HCT116 (cell line): ENCODE results near the gene OPN1SW. TPM values are rescaled to one million over a fixed set of nuclear protein-coding genes. Genes with fewer than 3 reads are reported as not detected.

Experiments
- ATAC-seq: fragments of 200-7000 bp; cut with Tn5 transposase; 2 replicates; pipeline ENCODE4 v1.9.1; 2020; ENCODE audit warnings: mild to moderate bottlenecking, moderate library complexity
- BruUV-seq: library from RNA; stranded (reverse); fragments of 400-500 nt; replicated peaks from 2 replicates; lab custom pipeline; 2021; lab: Mats Ljungman, UMichigan
- CTCF ChIA-PET: fragments of 300-600 bp; sonication (Branson Sonifier 250); formaldehyde crosslinking; loops from one replicate; lab custom pipeline; 2021; ENCODE audit warnings: antibody characterized with exemption; lab: Charles Lee
- POLR2A ChIA-PET: fragments of 300-600, 350-600 bp; sonication (Branson Sonifier 250); formaldehyde crosslinking; loops from one replicate; lab custom pipeline; 2021; ENCODE audit warnings: antibody characterized with exemption; lab: Charles Lee
- RAD21 ChIA-PET, 2 experiments: fragments of 300-600 bp; sonication (Branson Sonifier 250); formaldehyde crosslinking; loops; one replicate each; lab custom pipeline; 2023; ENCODE audit warnings: low total read pairs in 2 of 2; ENCODE audit not compliant: uncharacterized antibody in 2 of 2, unreplicated experiment in 2 of 2, low non-redundant PET in 1 of 2; lab: Charles Lee
- DNase-seq: peaks from one replicate; pipeline ENCODE4 v3.0.0-alpha.2; 2010; ENCODE audit warnings: low read depth, low spot score
- H2AFZ ChIP-seq: fragments of 200-600 bp; shearing (Covaris generic), sonication (generic); 2 replicates; pipeline ENCODE4 v1.6.1; 2017; ENCODE audit warnings: low read depth, mixed run types, mixed read lengths, antibody characterized with exemption, low read length; ENCODE audit not compliant: poor library complexity, severe bottlenecking
- H3K27ac ChIP-seq: 2 replicates; pipeline ENCODE4 v1.5.1; 2012; ENCODE audit warnings: low read depth, low read length
- H3K27me3 ChIP-seq: fragments of 200-600 bp; sonication (generic); 2 replicates; pipeline ENCODE4 v1.6.1; 2016; ENCODE audit warnings: mixed run types, low read length, mixed read lengths; ENCODE audit not compliant: insufficient read depth
- H3K36me3 ChIP-seq, 2 experiments: fragments of 200-500 bp in 1 of 2; fragments of 200-600 bp in 1 of 2; sonication (Bioruptor generic) in 1 of 2; sonication (generic) in 1 of 2; 2 replicates each; pipeline versions ENCODE4 v1.5.1 to v1.6.1; 2014 to 2016; ENCODE audit warnings: low read length in 2 of 2, inconsistent platforms in 1 of 2, mixed read lengths in 1 of 2, mixed run types in 1 of 2; ENCODE audit not compliant: insufficient read depth in 2 of 2, control insufficient read depth in 1 of 2
- H3K4me1 ChIP-seq, 2 experiments: fragments of 200-600 bp in 1 of 2; sonication (generic) in 1 of 2; 2 replicates each; pipeline versions ENCODE4 v1.5.1 to v1.6.1; 2012 to 2017; ENCODE audit warnings: low read length in 2 of 2, inconsistent platforms in 1 of 2, mild to moderate bottlenecking in 1 of 2, mixed read lengths in 1 of 2, mixed run types in 1 of 2, moderate library complexity in 1 of 2; ENCODE audit not compliant: insufficient read depth in 2 of 2, control insufficient read depth in 1 of 2
- H3K4me2 ChIP-seq: fragments of 200-600 bp; sonication (generic); 2 replicates; pipeline ENCODE4 v1.6.1; 2017; ENCODE audit warnings: mixed run types, low read length, mixed read lengths
- H3K4me3 ChIP-seq, 2 experiments: fragments of 200-600 bp in 1 of 2; sonication (generic) in 1 of 2; replicated peaks in 1 of 2; 2 replicates each; pipeline ENCODE4 v1.5.1; 2011 to 2016; ENCODE audit warnings: low read length in 2 of 2, control low read depth in 1 of 2, low read depth in 1 of 2, mild to moderate bottlenecking in 1 of 2, mixed read lengths in 1 of 2, mixed run types in 1 of 2
- H3K79me2 ChIP-seq: fragments of 200-600 bp; sonication (generic); 2 replicates; pipeline ENCODE4 v1.6.1; 2017; ENCODE audit warnings: mild to moderate bottlenecking, mixed run types, low read length, moderate library complexity, mixed read lengths; ENCODE audit not compliant: insufficient read depth
- H3K9ac ChIP-seq: fragments of 200-600 bp; sonication (generic); 2 replicates; pipeline ENCODE4 v1.6.1; 2016; ENCODE audit warnings: low read length, mixed read lengths
- H3K9me2 ChIP-seq: fragments of 200-600 bp; sonication (generic), shearing (Covaris generic); 2 replicates; pipeline ENCODE4 v1.6.1; 2017; ENCODE audit warnings: mixed run types, mild to moderate bottlenecking, moderate library complexity; ENCODE audit not compliant: insufficient read depth
- H3K9me3 ChIP-seq, 2 experiments: fragments of 200-500 bp in 1 of 2; fragments of 200-600 bp in 1 of 2; sonication (Bioruptor generic) in 1 of 2; sonication (generic) in 1 of 2; 2 replicates each; pipeline ENCODE4 v1.6.1; 2014 to 2017; ENCODE audit warnings: low read length in 2 of 2, mixed read lengths in 2 of 2, inconsistent platforms in 1 of 2, low read depth in 1 of 2, mild to moderate bottlenecking in 1 of 2, mixed run types in 1 of 2, moderate library complexity in 1 of 2; ENCODE audit not compliant: control insufficient read depth in 1 of 2, insufficient read depth in 1 of 2
- H4K20me1 ChIP-seq: fragments of 200-600 bp; sonication (generic), shearing (Covaris generic); 2 replicates; pipeline ENCODE4 v1.6.1; 2017; ENCODE audit warnings: mixed run types, mild to moderate bottlenecking, moderate library complexity; ENCODE audit not compliant: insufficient read depth
- CBX3 ChIP-seq: IDR thresholded peaks from 2 replicates; pipeline ENCODE4 v1.6.1; 2012; ENCODE audit warnings: low read depth
- CEBPB ChIP-seq: IDR thresholded peaks from 2 replicates; pipeline ENCODE4 v1.6.1; 2012; ENCODE audit warnings: low read depth
- CTCF ChIP-seq, 3 experiments: fragments of 200-600 bp in 1 of 3; sonication (generic) in 1 of 3; IDR thresholded peaks in 2 of 3; conservative IDR thresholded peaks in 1 of 3; 2 replicates each; pipeline ENCODE4 v1.5.1; 2012 to 2017; ENCODE audit warnings: low read depth in 2 of 3, low read length in 2 of 3, antibody characterized with exemption in 1 of 3, borderline replicate concordance in 1 of 3, control low read depth in 1 of 3, mild to moderate bottlenecking in 1 of 3, mixed read lengths in 1 of 3, mixed run types in 1 of 3, moderate library complexity in 1 of 3; ENCODE audit not compliant: insufficient read depth in 1 of 3
- EGR1 ChIP-seq: IDR thresholded peaks from 2 replicates; pipeline ENCODE4 v1.6.1; 2012; ENCODE audit warnings: low read depth
- EZH2 ChIP-seq: fragments of 200-600 bp; sonication (generic); IDR thresholded peaks from 2 replicates; pipeline ENCODE4 v1.6.1; 2017; ENCODE audit warnings: antibody characterized with exemption, mixed run types
- EZH2phosphoT487 ChIP-seq: fragments of 200-600 bp; IDR thresholded peaks from 2 replicates; pipeline ENCODE4 v1.6.1; 2018; ENCODE audit warnings: antibody characterized with exemption, borderline replicate concordance
- FOSL1 ChIP-seq: IDR thresholded peaks from 2 replicates; pipeline ENCODE4 v1.6.1; 2012; ENCODE audit warnings: low read depth
- POLR2AphosphoS5 ChIP-seq: IDR thresholded peaks from 2 replicates; pipeline ENCODE4 v1.6.1; 2011; ENCODE audit warnings: mild to moderate bottlenecking, low read depth, low read length, moderate library complexity
- REST ChIP-seq: IDR thresholded peaks from 2 replicates; pipeline ENCODE4 v1.6.1; 2012; ENCODE audit warnings: low read depth
- SIN3A ChIP-seq: IDR thresholded peaks from 2 replicates; pipeline ENCODE4 v1.6.1; 2012; ENCODE audit warnings: low read depth
- TCF7L2 ChIP-seq: IDR thresholded peaks from 2 replicates; pipeline ENCODE4 v1.7.0; 2011; ENCODE audit warnings: borderline replicate concordance, inconsistent platforms; ENCODE audit not compliant: insufficient read depth, insufficient read length; ENCODE audit errors: extremely low read depth
- ZNF274 ChIP-seq: fragments of 200-500 bp; sonication (Bioruptor generic); IDR thresholded peaks from 2 replicates; pipeline ENCODE4 v1.6.1; 2014; ENCODE audit warnings: mild to moderate bottlenecking, low read depth, low read length, inconsistent platforms
- intact Hi-C: fragments of 100-400 bp; cut with micrococcal nuclease; formaldehyde crosslinking; loops from 2 replicates; pipeline ENCODE4 v1.10.0; 2022
- total RNA-seq: library from RNA; stranded (reverse); gene quantifications from one replicate; pipeline ENCODE4 v1.2.1, GENCODE V29; 2021; ENCODE audit not compliant: unreplicated experiment

The OPN1SW gene
- total RNA-seq, 1 experiment from 2014 or later = not detected

- no peaks in the 10 kb centered on the region for H3K4me1 ChIP-seq
- H2AFZ ChIP-seq = no peak overlapping the region
- peaks cover 21 to 38% of the 10 kb centered on the region in 2 experiments; a peak in 3 of 4 replicates for H3K36me3 ChIP-seq
- no peaks in the 10 kb centered on the region for H3K9me2 ChIP-seq
- H3K27ac ChIP-seq = no peak overlapping the region
- DNase-seq = no peak
- H4K20me1 ChIP-seq = no peaks in the 10 kb centered on the region
- CTCF ChIA-PET = no interaction called here
- TF ChIP-seq REST (no peak), CEBPB (no peak), TCF7L2 (no peak), EGR1 (no peak), SIN3A (no peak), CBX3 (no peak), EZH2phosphoT487 (no peak), EZH2 (no peak), CTCF (IDR thresholded peaks at IDR 0.05 in 2 of 3, conservative IDR thresholded peaks at IDR 0.05 in 1 of 3; ENCODE audit: borderline replicate concordance in 1 of 3, insufficient read depth in 1 of 3, low read depth in 2 of 3, low read length in 2 of 3) (no peak), ZNF274 (no peak), POLR2AphosphoS5 (no peak), FOSL1 (no peak)
- POLR2A ChIA-PET = no interaction called here
- no peaks in the 10 kb centered on the region for H3K27me3 ChIP-seq
- H3K79me2 ChIP-seq = no peaks in the 10 kb centered on the region
- no peaks in the 10 kb centered on the region for H3K9me3 ChIP-seq
- no TSS peak for BruUV-seq
- intact Hi-C loops = no loop called here
- no peak overlapping the region for H3K4me3 ChIP-seq
- RAD21 ChIA-PET = no interaction called here
- no peak for ATAC-seq
- no peak overlapping the region for H3K4me2 ChIP-seq
- H3K9ac ChIP-seq = no peak overlapping the region
These were observed 2.0 kb downstream of the OPN1SW start for GRCh38 chr7:128773604-128774003.
